Liver (tissue), 9 donors: ENCODE results near the gene GPAT2. TPM values are rescaled to one million over a fixed set of nuclear protein-coding genes. Genes with fewer than 3 reads are reported as not detected.

Experiments
- DNase-seq: peaks from one replicate; pipeline ENCODE4 v3.0.0-alpha.2; 2017; ENCODE audit warnings: low spot score
- H3K27ac ChIP-seq, 2 donors: one replicate each; pipeline ENCODE4 v1.7.0; 2013; ENCODE audit warnings: inconsistent platforms in 2 of 2, low read length in 2 of 2, control low read depth in 1 of 2, low read depth in 1 of 2, mild to moderate bottlenecking in 1 of 2
- H3K27me3 ChIP-seq, 4 donors: one replicate each; pipeline versions ENCODE4 v1.6.1 to v1.7.0; 2013; ENCODE audit warnings: low read length in 3 of 4, inconsistent platforms in 1 of 4, mild to moderate bottlenecking in 1 of 4, moderate library complexity in 1 of 4; ENCODE audit not compliant: control insufficient read depth in 4 of 4, insufficient read depth in 4 of 4
- H3K36me3 ChIP-seq, 4 donors: one replicate each; pipeline versions ENCODE4 v1.6.1 to v1.7.0; 2013; ENCODE audit warnings: low read length in 3 of 4, mild to moderate bottlenecking in 3 of 4, low read depth in 1 of 4, moderate library complexity in 1 of 4; ENCODE audit not compliant: control insufficient read depth in 4 of 4, insufficient read depth in 3 of 4
- H3K4me1 ChIP-seq, 4 donors: one replicate each; pipeline versions ENCODE4 v1.6.1 to v1.7.0; 2013; ENCODE audit warnings: low read length in 3 of 4, mild to moderate bottlenecking in 3 of 4, moderate library complexity in 1 of 4; ENCODE audit not compliant: control insufficient read depth in 4 of 4, insufficient read depth in 4 of 4
- H3K4me3 ChIP-seq, 3 donors: one replicate each; pipeline versions ENCODE4 v1.6.1 to v1.7.0; 2013; ENCODE audit warnings: low read length in 3 of 3, control low read depth in 1 of 3, low read depth in 1 of 3, mild to moderate bottlenecking in 1 of 3
- H3K9ac ChIP-seq, 2 donors: one replicate each; pipeline ENCODE4 v1.7.0; 2013; ENCODE audit warnings: low read length in 2 of 2, mild to moderate bottlenecking in 2 of 2, moderate library complexity in 2 of 2, control low read depth in 1 of 2, low read depth in 1 of 2
- H3K9me3 ChIP-seq, 4 donors: one replicate each; pipeline versions ENCODE4 v1.6.1 to v1.7.0; 2013; ENCODE audit warnings: low read length in 3 of 4; ENCODE audit not compliant: control insufficient read depth in 4 of 4
- ATF3 ChIP-seq: IDR thresholded peaks from 2 replicates; pipeline ENCODE4 v1.6.1; 2016; ENCODE audit warnings: antibody characterized with exemption
- CTCF ChIP-seq: fragments of 150-350 bp; IDR thresholded peaks from 2 replicates; pipeline ENCODE4 v1.5.1; 2017; ENCODE audit warnings: improper control_type of control experiment, low read depth, low read length; ENCODE audit not compliant: missing input control
- EGR1 ChIP-seq, 2 donors: IDR thresholded peaks; 2 replicates each; pipeline ENCODE4 v1.6.1; 2016 to 2018; ENCODE audit warnings: antibody characterized with exemption in 2 of 2, low read depth in 2 of 2
- FOXA1 ChIP-seq: IDR thresholded peaks from 2 replicates; pipeline ENCODE4 v1.6.1; 2016; ENCODE audit warnings: antibody characterized with exemption
- FOXA2 ChIP-seq: IDR thresholded peaks from 2 replicates; pipeline ENCODE4 v1.6.1; 2016; ENCODE audit warnings: antibody characterized with exemption
- GABPA ChIP-seq, 2 donors: IDR thresholded peaks in 1 of 2; conservative IDR thresholded peaks in 1 of 2; 2 replicates each; pipeline ENCODE4 v1.6.1; 2016; ENCODE audit warnings: antibody characterized with exemption in 2 of 2, mild to moderate bottlenecking in 1 of 2, moderate library complexity in 1 of 2
- HNF4A ChIP-seq, 2 donors: conservative IDR thresholded peaks; 2 replicates each; pipeline ENCODE4 v1.6.1; 2016; ENCODE audit warnings: antibody characterized with exemption in 2 of 2, mild to moderate bottlenecking in 2 of 2
- HNF4G ChIP-seq: IDR thresholded peaks from 2 replicates; pipeline ENCODE4 v1.6.1; 2016; ENCODE audit warnings: antibody characterized with exemption
- JUND ChIP-seq, 2 donors: IDR thresholded peaks; 2 replicates each; pipeline ENCODE4 v1.6.1; 2016; ENCODE audit warnings: antibody characterized with exemption in 2 of 2
- NR2F2 ChIP-seq: IDR thresholded peaks from 2 replicates; pipeline ENCODE4 v1.6.1; 2016; ENCODE audit warnings: antibody characterized with exemption
- RAD21 ChIP-seq, 2 donors: IDR thresholded peaks; 2 replicates each; pipeline ENCODE4 v1.6.1; 2016; ENCODE audit warnings: antibody characterized with exemption in 2 of 2, mild to moderate bottlenecking in 2 of 2
- REST ChIP-seq: IDR thresholded peaks from 2 replicates; pipeline ENCODE4 v1.6.1; 2016; ENCODE audit warnings: antibody characterized with exemption, mild to moderate bottlenecking
- RXRA ChIP-seq, 2 donors: IDR thresholded peaks; 2 replicates each; pipeline ENCODE4 v1.6.1; 2017 to 2018; ENCODE audit warnings: antibody characterized with exemption in 2 of 2, mild to moderate bottlenecking in 1 of 2
- SP1 ChIP-seq: IDR thresholded peaks from 2 replicates; pipeline ENCODE4 v1.6.1; 2018; ENCODE audit warnings: antibody characterized with exemption, mild to moderate bottlenecking
- TAF1 ChIP-seq: conservative IDR thresholded peaks from 2 replicates; pipeline ENCODE4 v1.6.1; 2016; ENCODE audit warnings: antibody characterized with exemption, mild to moderate bottlenecking
- YY1 ChIP-seq: IDR thresholded peaks from 2 replicates; pipeline ENCODE4 v1.6.1; 2016; ENCODE audit warnings: antibody characterized with exemption, mild to moderate bottlenecking
- ZBTB33 ChIP-seq: IDR thresholded peaks from 2 replicates; pipeline ENCODE4 v1.6.1; 2016; ENCODE audit warnings: antibody characterized with exemption
- WGBS: extraction: QIAGEN DNeasy Blood & Tissue Kit; methylation state at CpG from one replicate; pipeline ENCODE4 v1.1.7; 2013; 5-methylcytosine and 5-hydroxymethylcytosine counted together
- polyA plus RNA-seq, 2 donors: library from polyadenylated mRNA; stranded (reverse) in 1 of 2; unstranded in 1 of 2; fragments of 200-250 nt in 1 of 2; fragments of >200 nt in 1 of 2; fragmentation: Nextera tagmentation in 1 of 2; extraction: Ambion mirVana in 1 of 2; gene quantifications; one replicate each; pipeline versions ENCODE4 v1.2.1 to v1.2.3, GENCODE V29; 2013 to 2015
- total RNA-seq, 2 donors: library from RNA; depleted of rRNA; stranded (reverse); fragments of >200 nt; gene quantifications; one replicate each; pipeline ENCODE4 v1.2.3, GENCODE V29; 2014
- donor health status: healthy.
- donor health status: healthy.
- donor health status: healthy.
- donor health status: healthy.
- donor health status: healthy.

GPAT2 gene
- total and polyA plus RNA-seq, 4 donors: 0.33 to 3.1 (median 0.51) TPM

GRCh38 chr2:96074156-96074555, 39.4 kb upstream of the GPAT2 start:
- TF ChIP-seq FOXA2 (no peak), SP1 (no peak), EGR1 (IDR thresholded peaks at IDR 0.05; ENCODE audit: low read depth in 2 of 2) (no peak), CTCF (no peak), RXRA (IDR thresholded peaks at IDR 0.05) (no peak), RAD21 (IDR thresholded peaks at IDR 0.05) (no peak), GABPA (IDR thresholded peaks at IDR 0.05 in 1 of 2, conservative IDR thresholded peaks at IDR 0.05 in 1 of 2) (no peak), NR2F2 (no peak), ZBTB33 (no peak), JUND (IDR thresholded peaks at IDR 0.05) (no peak), ATF3 (no peak), TAF1 (no peak)
- DNase-seq: no peak
- H3K4me1 ChIP-seq: no peaks in the 10 kb centered on the region
- no peak overlapping the region for H3K27ac ChIP-seq
- H3K9ac ChIP-seq: no peak overlapping the region
- peaks cover 0 to 3% (median 1%) of the 10 kb centered on the region in 4 donors for H3K9me3 ChIP-seq
- no peak overlapping the region for H3K4me3 ChIP-seq
- peaks cover 0 to 2% (median 0%) of the 10 kb centered on the region in 4 donors for H3K36me3 ChIP-seq
- 82% methylated on average over 6 of the region's 6 CpGs for WGBS
- H3K27me3 ChIP-seq: no peaks in the 10 kb centered on the region

- TF ChIP-seq HNF4G: no peak
- TF ChIP-seq FOXA1: no peak
- no peak for TF ChIP-seq HNF4A (conservative IDR thresholded peaks at IDR 0.05)
- no peak for TF ChIP-seq TAF1
- TF ChIP-seq CTCF: no peak
- no peak for TF ChIP-seq YY1
- no peak for TF ChIP-seq REST
- TF ChIP-seq RXRA (IDR thresholded peaks at IDR 0.05): no peak
- H3K4me1 ChIP-seq: no peaks in the 10 kb centered on the region
- no peak for DNase-seq
- H3K9ac ChIP-seq: no peak overlapping the region
- no peak overlapping the region for H3K27ac ChIP-seq
- 64% methylated on average over 7 of the region's 7 CpGs for WGBS
- peaks cover 0 to 3% (median 1%) of the 10 kb centered on the region in 4 donors for H3K9me3 ChIP-seq
- H3K27me3 ChIP-seq: no peaks in the 10 kb centered on the region
- H3K36me3 ChIP-seq: peaks cover 0 to 2% (median 0%) of the 10 kb centered on the region in 4 donors
- no peak overlapping the region for H3K4me3 ChIP-seq
These were observed 38.6 kb upstream of the GPAT2 start for GRCh38 chr2:96073170-96073775.
